Raji (cell line): ENCODE data around the gene ADCY9.

Experiments
- POLR2A ChIP-seq: IDR thresholded peaks from 2 replicates; pipeline ENCODE4 v1.6.1; 2011; ENCODE audit warnings: low read depth, low read length, control low read depth; ENCODE audit not compliant: insufficient read depth

ADCY9 gene

GRCh38 chr16:3968551-3968950 is 147.7 kb downstream of the ADCY9 start:
- no peak for TF ChIP-seq POLR2A

- TF ChIP-seq POLR2A: no peak
Measured at GRCh38 chr16:3966681-3967080, 149.6 kb downstream of the ADCY9 start.

GRCh38 chr16:3965781-3966582 is 150.3 kb downstream of the ADCY9 start:
- TF ChIP-seq POLR2A: no peak

- no peak for TF ChIP-seq POLR2A
Measured at GRCh38 chr16:3965306-3965705, 150.9 kb downstream of the ADCY9 start.

GRCh38 chr16:3964686-3965290 is 151.5 kb downstream of the ADCY9 start:
- TF ChIP-seq POLR2A: no peak

- TF ChIP-seq POLR2A: no peak
Measured at GRCh38 chr16:3963886-3964685, 152.2 kb downstream of the ADCY9 start.

- TF ChIP-seq POLR2A: no peak
Measured at GRCh38 chr16:3963203-3963602, 153.0 kb downstream of the ADCY9 start.

GRCh38 chr16:3961449-3961849 is 154.8 kb downstream of the ADCY9 start:
- TF ChIP-seq POLR2A: no peak

- TF ChIP-seq POLR2A: no peak
Measured at GRCh38 chr16:3959148-3959547, 157.1 kb downstream of the ADCY9 start.

- no peak for TF ChIP-seq POLR2A
Measured at GRCh38 chr16:3957344-3957980, 158.8 kb downstream of the ADCY9 start.

- TF ChIP-seq POLR2A: no peak
Measured at GRCh38 chr16:3954411-3954921, 161.8 kb downstream of the ADCY9 start.

- no peak for TF ChIP-seq POLR2A
Measured at GRCh38 chr16:3953728-3954410, 162.4 kb downstream of the ADCY9 start.

- no peak for TF ChIP-seq POLR2A
Measured at GRCh38 chr16:3952737-3953131, 163.5 kb downstream of the ADCY9 start.
